Panc1 (cell line): ENCODE data around the gene SSR1.

Source experiments
- POLR2AphosphoS5 ChIP-seq: IDR thresholded peaks from 2 replicates; pipeline ENCODE4 v1.6.1; 2012; ENCODE audit warnings: mild to moderate bottlenecking, low read depth, low read length, moderate library complexity
- SIN3A ChIP-seq: IDR thresholded peaks from 2 replicates; pipeline ENCODE4 v1.6.1; 2012; ENCODE audit warnings: low read depth, mild to moderate bottlenecking, low read length, moderate library complexity, borderline replicate concordance; ENCODE audit not compliant: insufficient read depth
- TCF7L2 ChIP-seq: IDR thresholded peaks from 2 replicates; pipeline ENCODE4 v1.6.1; 2011; ENCODE audit warnings: mild to moderate bottlenecking, low read depth, low read length, inconsistent platforms
- TF ChIP-seq, protein P1 (sequence below): fragments of 450-650 bp; IDR thresholded peaks from 2 replicates; pipeline ENCODE4 v1.5.1; 2017; ENCODE audit warnings: mild to moderate bottlenecking
- TF ChIP-seq, protein P2 (sequence below), 2 experiments: IDR thresholded peaks; 2 replicates each; pipeline ENCODE4 v1.6.1; 2011 to 2012; ENCODE audit warnings: low read depth in 2 of 2, control low read depth in 1 of 2, low read length in 1 of 2, mild to moderate bottlenecking in 1 of 2, moderate library complexity in 1 of 2; ENCODE audit not compliant: insufficient read depth in 1 of 2

DNA sequence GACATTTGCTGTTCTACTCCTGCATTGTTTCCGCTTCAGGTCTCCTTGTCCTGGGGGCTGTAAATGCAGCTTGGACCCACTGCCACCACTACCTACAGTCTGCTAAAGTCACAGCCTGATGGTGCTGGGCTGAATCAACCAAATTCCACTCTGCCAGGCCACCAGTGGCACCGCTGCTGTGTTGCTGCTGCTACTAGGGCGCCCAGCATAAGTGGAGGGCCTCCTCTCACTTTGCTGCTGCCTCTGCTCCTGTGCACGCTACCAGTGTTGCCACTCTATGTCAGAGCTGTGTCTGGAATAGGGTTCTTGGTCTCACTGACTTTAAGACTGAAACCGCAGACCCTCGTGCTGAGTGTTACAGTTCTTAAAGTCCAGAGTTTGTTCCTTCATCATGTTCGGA is 1.4 kb upstream of the SSR1 start:
- TF ChIP-seq, protein P1, sequence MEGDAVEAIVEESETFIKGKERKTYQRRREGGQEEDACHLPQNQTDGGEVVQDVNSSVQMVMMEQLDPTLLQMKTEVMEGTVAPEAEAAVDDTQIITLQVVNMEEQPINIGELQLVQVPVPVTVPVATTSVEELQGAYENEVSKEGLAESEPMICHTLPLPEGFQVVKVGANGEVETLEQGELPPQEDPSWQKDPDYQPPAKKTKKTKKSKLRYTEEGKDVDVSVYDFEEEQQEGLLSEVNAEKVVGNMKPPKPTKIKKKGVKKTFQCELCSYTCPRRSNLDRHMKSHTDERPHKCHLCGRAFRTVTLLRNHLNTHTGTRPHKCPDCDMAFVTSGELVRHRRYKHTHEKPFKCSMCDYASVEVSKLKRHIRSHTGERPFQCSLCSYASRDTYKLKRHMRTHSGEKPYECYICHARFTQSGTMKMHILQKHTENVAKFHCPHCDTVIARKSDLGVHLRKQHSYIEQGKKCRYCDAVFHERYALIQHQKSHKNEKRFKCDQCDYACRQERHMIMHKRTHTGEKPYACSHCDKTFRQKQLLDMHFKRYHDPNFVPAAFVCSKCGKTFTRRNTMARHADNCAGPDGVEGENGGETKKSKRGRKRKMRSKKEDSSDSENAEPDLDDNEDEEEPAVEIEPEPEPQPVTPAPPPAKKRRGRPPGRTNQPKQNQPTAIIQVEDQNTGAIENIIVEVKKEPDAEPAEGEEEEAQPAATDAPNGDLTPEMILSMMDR, result no peak
- TF ChIP-seq, protein P2, sequence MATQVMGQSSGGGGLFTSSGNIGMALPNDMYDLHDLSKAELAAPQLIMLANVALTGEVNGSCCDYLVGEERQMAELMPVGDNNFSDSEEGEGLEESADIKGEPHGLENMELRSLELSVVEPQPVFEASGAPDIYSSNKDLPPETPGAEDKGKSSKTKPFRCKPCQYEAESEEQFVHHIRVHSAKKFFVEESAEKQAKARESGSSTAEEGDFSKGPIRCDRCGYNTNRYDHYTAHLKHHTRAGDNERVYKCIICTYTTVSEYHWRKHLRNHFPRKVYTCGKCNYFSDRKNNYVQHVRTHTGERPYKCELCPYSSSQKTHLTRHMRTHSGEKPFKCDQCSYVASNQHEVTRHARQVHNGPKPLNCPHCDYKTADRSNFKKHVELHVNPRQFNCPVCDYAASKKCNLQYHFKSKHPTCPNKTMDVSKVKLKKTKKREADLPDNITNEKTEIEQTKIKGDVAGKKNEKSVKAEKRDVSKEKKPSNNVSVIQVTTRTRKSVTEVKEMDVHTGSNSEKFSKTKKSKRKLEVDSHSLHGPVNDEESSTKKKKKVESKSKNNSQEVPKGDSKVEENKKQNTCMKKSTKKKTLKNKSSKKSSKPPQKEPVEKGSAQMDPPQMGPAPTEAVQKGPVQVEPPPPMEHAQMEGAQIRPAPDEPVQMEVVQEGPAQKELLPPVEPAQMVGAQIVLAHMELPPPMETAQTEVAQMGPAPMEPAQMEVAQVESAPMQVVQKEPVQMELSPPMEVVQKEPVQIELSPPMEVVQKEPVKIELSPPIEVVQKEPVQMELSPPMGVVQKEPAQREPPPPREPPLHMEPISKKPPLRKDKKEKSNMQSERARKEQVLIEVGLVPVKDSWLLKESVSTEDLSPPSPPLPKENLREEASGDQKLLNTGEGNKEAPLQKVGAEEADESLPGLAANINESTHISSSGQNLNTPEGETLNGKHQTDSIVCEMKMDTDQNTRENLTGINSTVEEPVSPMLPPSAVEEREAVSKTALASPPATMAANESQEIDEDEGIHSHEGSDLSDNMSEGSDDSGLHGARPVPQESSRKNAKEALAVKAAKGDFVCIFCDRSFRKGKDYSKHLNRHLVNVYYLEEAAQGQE (IDR thresholded peaks at IDR 0.05; ENCODE audit: insufficient read depth in 1 of 2, low read depth in 2 of 2, low read length in 1 of 2), result no peak
- TF ChIP-seq SIN3A, result no peak
- TF ChIP-seq POLR2AphosphoS5, result no peak
- TF ChIP-seq TCF7L2, result no peak
